GM12875 (cell line): Measurements from ENCODE around the gene VSIR.

Experiments
- H3K4me3 ChIP-seq: one replicate; pipeline ENCODE4 v1.5.1; 2011; ENCODE audit warnings: low read depth, low read length, control low read depth
- TF ChIP-seq, protein P1 (sequence below): IDR thresholded peaks from 2 replicates; pipeline ENCODE4 v1.5.1; 2011; ENCODE audit warnings: low read depth, mild to moderate bottlenecking, control low read depth, inconsistent platforms, low read length, moderate library complexity, borderline replicate concordance; ENCODE audit not compliant: insufficient read depth

VSIR gene

GRCh38 chr10:71812016-71812912 is 38.9 kb upstream of the VSIR start:
- TF ChIP-seq, protein P1, sequence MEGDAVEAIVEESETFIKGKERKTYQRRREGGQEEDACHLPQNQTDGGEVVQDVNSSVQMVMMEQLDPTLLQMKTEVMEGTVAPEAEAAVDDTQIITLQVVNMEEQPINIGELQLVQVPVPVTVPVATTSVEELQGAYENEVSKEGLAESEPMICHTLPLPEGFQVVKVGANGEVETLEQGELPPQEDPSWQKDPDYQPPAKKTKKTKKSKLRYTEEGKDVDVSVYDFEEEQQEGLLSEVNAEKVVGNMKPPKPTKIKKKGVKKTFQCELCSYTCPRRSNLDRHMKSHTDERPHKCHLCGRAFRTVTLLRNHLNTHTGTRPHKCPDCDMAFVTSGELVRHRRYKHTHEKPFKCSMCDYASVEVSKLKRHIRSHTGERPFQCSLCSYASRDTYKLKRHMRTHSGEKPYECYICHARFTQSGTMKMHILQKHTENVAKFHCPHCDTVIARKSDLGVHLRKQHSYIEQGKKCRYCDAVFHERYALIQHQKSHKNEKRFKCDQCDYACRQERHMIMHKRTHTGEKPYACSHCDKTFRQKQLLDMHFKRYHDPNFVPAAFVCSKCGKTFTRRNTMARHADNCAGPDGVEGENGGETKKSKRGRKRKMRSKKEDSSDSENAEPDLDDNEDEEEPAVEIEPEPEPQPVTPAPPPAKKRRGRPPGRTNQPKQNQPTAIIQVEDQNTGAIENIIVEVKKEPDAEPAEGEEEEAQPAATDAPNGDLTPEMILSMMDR, result peak; percentile 91
- no peak overlapping the region for H3K4me3 ChIP-seq

- TF ChIP-seq, protein P1, result no peak
These were observed 38.0 kb upstream of the VSIR start for GRCh38 chr10:71811351-71811750.

DNA sequence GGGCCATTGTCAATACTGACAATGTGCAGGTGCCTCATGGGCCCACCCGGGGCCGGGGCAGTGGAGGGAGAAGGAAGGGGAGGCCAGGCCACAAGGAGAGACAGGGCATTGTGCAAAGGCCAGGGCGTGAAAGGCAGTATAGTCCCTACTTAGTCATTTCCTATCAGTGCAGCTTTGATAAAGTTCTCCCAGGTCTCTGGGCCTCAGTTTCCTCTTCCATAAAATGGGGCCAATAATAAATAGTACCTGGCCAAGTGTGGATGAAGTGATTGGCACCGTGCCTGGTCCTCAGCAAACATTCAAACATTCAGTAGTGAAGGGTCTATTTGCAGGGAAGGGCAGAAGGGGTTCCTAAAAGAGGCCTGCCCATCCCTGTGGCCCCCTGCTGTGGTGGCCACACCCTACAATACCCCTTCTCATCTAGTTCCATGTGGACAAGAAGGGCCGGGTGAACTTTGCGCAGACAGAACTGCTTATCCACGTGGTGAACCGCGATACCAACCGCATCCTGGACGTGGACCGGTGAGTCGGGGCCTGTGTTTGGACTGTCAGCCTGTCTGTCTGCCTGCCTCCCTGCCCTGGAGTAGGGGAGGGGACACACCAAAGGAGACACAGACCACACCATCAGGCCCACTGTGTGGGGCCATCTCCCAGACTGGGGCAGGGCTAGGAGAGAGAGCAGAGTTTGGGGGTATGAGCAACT is 36.9 kb upstream of the VSIR start:
- TF ChIP-seq, protein P1, result no peak
- H3K4me3 ChIP-seq, result no peak overlapping the region

More at GRCh38 chr10:71811351-71811750, 38.0 kb upstream of the VSIR start:
- no peak overlapping the region for H3K4me3 ChIP-seq

GRCh38 chr10:71809628-71810027 is 36.3 kb upstream of the VSIR start:
- TF ChIP-seq, protein P1, result no peak
- H3K4me3 ChIP-seq, result no peak overlapping the region

DNA sequence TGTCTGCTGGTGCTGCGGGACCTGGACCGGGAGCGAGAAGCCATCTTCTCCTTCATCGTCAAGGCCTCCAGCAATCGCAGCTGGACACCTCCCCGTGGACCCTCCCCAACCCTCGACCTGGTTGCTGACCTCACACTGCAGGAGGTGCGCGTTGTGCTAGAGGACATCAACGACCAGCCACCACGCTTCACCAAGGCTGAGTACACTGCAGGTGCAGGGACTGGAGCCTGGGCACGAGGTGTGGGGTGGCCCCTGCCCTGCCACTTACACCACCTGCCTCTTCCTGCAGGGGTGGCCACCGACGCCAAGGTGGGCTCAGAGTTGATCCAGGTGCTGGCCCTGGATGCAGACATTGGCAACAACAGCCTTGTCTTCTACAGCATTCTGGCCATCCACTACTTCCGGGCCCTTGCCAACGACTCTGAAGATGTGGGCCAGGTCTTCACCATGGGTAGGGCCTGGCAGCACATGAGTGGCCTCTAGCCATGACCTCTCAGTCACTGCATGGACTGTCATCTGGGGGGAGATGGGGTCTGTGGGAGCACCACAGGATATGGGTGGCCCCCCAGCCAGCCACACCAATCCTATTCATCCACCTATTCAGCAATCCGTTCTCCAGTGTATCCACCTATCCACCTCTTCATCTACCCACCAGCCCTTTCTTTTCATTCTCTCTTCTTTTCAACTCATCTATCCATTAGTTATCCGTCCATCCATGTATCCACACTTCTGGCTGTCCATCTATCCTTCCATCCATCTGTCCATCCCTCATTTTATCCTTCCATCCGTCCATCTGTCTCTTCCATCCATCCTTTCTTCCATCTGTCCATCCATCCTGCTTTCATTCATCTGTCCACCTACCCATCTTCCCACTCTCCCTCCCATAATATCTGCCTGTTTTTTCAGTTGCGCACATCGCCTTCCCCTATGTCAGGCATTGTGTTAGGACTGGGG is 34.5 kb upstream of the VSIR start:
- TF ChIP-seq, protein P1, result no peak

DNA sequence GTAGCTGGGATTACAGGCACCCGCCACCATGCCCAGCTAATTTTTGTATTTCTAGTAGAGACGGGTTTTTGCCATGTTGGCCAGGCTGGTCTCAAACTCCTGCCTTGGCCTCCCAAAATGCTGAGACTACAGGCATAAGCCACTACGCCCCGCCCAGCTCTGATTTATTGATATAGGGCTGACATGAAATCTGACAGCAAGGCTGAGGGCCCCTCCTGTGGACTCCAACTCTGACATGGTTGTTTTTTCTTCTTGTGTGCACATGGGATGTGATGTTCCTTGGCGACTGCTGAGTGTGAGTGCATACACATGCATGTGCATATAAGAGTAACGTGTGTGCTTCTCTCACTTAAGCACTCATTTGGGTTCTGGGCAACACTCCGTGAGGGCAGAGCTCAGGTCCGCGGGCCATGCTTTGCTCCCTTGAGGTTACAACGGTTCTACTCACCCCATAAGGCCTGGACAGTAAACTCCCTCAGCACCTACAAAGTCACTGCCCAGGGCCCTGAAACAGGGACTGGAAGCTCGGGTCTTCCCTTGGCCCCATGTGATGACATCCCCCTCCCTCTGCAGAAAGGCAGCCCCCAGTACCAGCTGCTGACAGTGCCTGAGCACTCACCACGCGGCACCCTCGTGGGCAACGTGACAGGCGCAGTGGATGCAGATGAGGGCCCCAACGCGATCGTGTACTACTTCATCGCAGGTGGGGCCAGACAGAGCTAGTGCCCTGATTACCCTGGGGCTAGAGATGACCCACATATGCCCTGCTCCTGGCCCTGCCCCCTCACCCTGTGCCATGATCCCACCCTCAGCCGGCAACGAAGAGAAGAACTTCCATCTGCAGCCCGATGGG is 33.6 kb upstream of the VSIR start:
- no peak overlapping the region for H3K4me3 ChIP-seq
- TF ChIP-seq, protein P1, result no peak

More for the DNA sequence above, 34.5 kb upstream of the VSIR start:
- H3K4me3 ChIP-seq, result no peak overlapping the region
